PC-3 (cell line): ENCODE measurements around the gene SAMD14. TPM values are rescaled to one million over a fixed set of nuclear protein-coding genes. Genes with fewer than 3 reads are reported as not detected.

ENCODE experiments used
- ATAC-seq: fragments of 200-7000 bp; cut with Tn5 transposase; 2 replicates; pipeline ENCODE4 v1.9.1; 2020; ENCODE audit warnings: mild to moderate bottlenecking, moderate library complexity
- BruUV-seq: library from RNA; stranded (reverse); fragments of 400-500 nt; replicated peaks from 2 replicates; lab custom pipeline; 2021; lab: Mats Ljungman, UMichigan
- CTCF ChIA-PET: fragments of 300-600 bp; sonication (Branson Sonifier 250); formaldehyde crosslinking; loops from one replicate; lab custom pipeline; 2022; ENCODE audit warnings: antibody characterized with exemption; lab: Charles Lee
- POLR2A ChIA-PET: fragments of 300-600 bp; sonication (Branson Sonifier 250); formaldehyde crosslinking; loops from one replicate; lab custom pipeline; 2022; ENCODE audit warnings: antibody characterized with exemption; ENCODE audit not compliant: unreplicated experiment; lab: Charles Lee
- DNase-seq: peaks from one replicate; pipeline ENCODE4 v3.0.0-alpha.2; 2015
- H2AFZ ChIP-seq: fragments of 300-600 bp; sonication (generic); 2 replicates; pipeline ENCODE4 v1.6.0; 2016; ENCODE audit warnings: antibody characterized with exemption, low read length
- H3F3A ChIP-seq: fragments of 300-600 bp; sonication (generic); one replicate; pipeline ENCODE4 v1.6.0; 2017; ENCODE audit warnings: antibody characterized with exemption, low read length, control low read depth, mild to moderate bottlenecking; ENCODE audit not compliant: unreplicated experiment
- H3K27ac ChIP-seq: fragments of 300-600 bp; sonication (generic); 2 replicates; pipeline ENCODE4 v1.5.1; 2016; ENCODE audit warnings: mild to moderate bottlenecking, low read length
- H3K27me3 ChIP-seq: fragments of 300-600 bp; sonication (generic); 2 replicates; pipeline ENCODE4 v1.6.1; 2016; ENCODE audit warnings: low read length, mixed read lengths
- H3K36me3 ChIP-seq: fragments of 300-600 bp; sonication (generic); 2 replicates; pipeline ENCODE4 v1.6.1; 2016; ENCODE audit warnings: low read depth, mixed run types, low read length, mixed read lengths
- H3K4me1 ChIP-seq: fragments of 300-600 bp; sonication (generic); 2 replicates; pipeline ENCODE4 v1.5.1; 2016; ENCODE audit warnings: low read length; ENCODE audit not compliant: insufficient read depth
- H3K4me2 ChIP-seq: fragments of 300-600 bp; sonication (generic); 2 replicates; pipeline ENCODE4 v1.6.0; 2016; ENCODE audit warnings: low read length
- H3K4me3 ChIP-seq: fragments of 300-600 bp; sonication (generic); 2 replicates; pipeline ENCODE4 v1.5.1; 2016; ENCODE audit warnings: mild to moderate bottlenecking, low read length, mixed read lengths
- H3K79me2 ChIP-seq: fragments of 300-600 bp; sonication (generic); 2 replicates; pipeline ENCODE4 v1.6.1; 2017; ENCODE audit warnings: low read length, mixed read lengths
- H3K9ac ChIP-seq: fragments of 300-600 bp; sonication (generic); 2 replicates; pipeline ENCODE4 v1.6.0; 2016; ENCODE audit warnings: mild to moderate bottlenecking, low read length
- H3K9me2 ChIP-seq: fragments of 300-600 bp; sonication (generic); replicated peaks from 2 replicates; pipeline ENCODE4 v1.6.1; 2016; ENCODE audit warnings: mixed run types, low read length, mixed read lengths
- H3K9me3 ChIP-seq: fragments of 300-600 bp; sonication (generic); 2 replicates; pipeline ENCODE4 v1.6.1; 2016; ENCODE audit warnings: low read length, mixed read lengths
- H4K20me1 ChIP-seq: fragments of 300-600 bp; sonication (generic); 2 replicates; pipeline ENCODE4 v1.6.1; 2016; ENCODE audit warnings: low read length, mixed read lengths
- CTCF ChIP-seq: fragments of 300-600 bp; sonication (generic); conservative IDR thresholded peaks from 2 replicates; pipeline ENCODE4 v1.5.1; 2017; ENCODE audit warnings: antibody characterized with exemption, low read depth, mild to moderate bottlenecking, low read length
- EZH2 ChIP-seq: fragments of 300-600 bp; sonication (generic); IDR thresholded peaks from one replicate; pipeline ENCODE4 v1.6.1; 2017; ENCODE audit warnings: antibody characterized with exemption, mild to moderate bottlenecking, low read length; ENCODE audit not compliant: unreplicated experiment
- EZH2phosphoT487 ChIP-seq: fragments of 300-600 bp; sonication (generic); IDR thresholded peaks from 2 replicates; pipeline ENCODE4 v1.6.1; 2018; ENCODE audit warnings: mild to moderate bottlenecking, antibody characterized with exemption, low read length, borderline replicate concordance
- intact Hi-C: fragments of 100-400 bp; cut with micrococcal nuclease; formaldehyde crosslinking; loops from 2 replicates; pipeline ENCODE4 v1.9.0; 2023
- total RNA-seq: library from RNA; depleted of rRNA; stranded (reverse); fragments of >200 nt; gene quantifications from 2 replicates; pipeline ENCODE4 v1.2.3, GENCODE V29; 2014

Gene SAMD14
- total RNA-seq, 1 experiment from 2014 or later: 0.11 TPM

DNA sequence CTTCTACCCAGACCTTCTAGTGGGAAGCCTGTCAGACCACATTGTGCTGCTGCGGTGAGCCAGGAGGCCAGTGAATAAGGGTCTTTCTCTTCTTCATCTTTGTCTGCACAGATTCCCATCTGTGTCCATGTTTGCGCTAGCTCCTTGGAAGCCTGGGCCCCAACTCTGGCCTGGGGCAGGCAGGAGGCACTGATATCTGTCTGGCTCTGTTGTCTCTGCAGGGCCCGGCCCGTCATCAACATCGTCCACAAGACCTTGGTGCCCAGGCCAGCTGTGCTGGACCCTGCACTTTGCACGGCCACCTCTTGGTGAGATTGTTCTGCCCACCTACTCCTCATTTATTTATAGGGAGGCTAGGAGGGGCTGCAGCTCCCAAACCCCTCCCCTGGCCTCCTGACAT is 55.7 kb downstream of the SAMD14 start:
- ChIA-PET CTCF (no interaction called here), POLR2A (no interaction called here)
- Histone ChIP-seq H3K4me1 (no peaks in the 10 kb centered on the region), H3F3A (peaks cover 8% of the 10 kb centered on the region), H3K79me2 (peaks cover 28% of the 10 kb centered on the region), H3K27me3 (no peaks in the 10 kb centered on the region), H3K36me3 (peaks cover 96% of the 10 kb centered on the region), H2AFZ (no peak overlapping the region), H3K9me3 (no peaks in the 10 kb centered on the region), H3K27ac (no peak overlapping the region), H3K4me3 (no peak overlapping the region), H3K9me2 (no peaks in the 10 kb centered on the region), H3K4me2 (no peak overlapping the region), H3K9ac (no peak overlapping the region), H4K20me1 (0 out of 2 replicates have a peak, but pooled peaks cover 9% of the 10 kb centered on the region)
- ATAC-seq: no peak
- TF ChIP-seq EZH2phosphoT487 (no peak), CTCF (no peak), EZH2 (no peak)
- no TSS peak for BruUV-seq
- DNase-seq: no peak
- intact Hi-C loops: no loop called here

DNA sequence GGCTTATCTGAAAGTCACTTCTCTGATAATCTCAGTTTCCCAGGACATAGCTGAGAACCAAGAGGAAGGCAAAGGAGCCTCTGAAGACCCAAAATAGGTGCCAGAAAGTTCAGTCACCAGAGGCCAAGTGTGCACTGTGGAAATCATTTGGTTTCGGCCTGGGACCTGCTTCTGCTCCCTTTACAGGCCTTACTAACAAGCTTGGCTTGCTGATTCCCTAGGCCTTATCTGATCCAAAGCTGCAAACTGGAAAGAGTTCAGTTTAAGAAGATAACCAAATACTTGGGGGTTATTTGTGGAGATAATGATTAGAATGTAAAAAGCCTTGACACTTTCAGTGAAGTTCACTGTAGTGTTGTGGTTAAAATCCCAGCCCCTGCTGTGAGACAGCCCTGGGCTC is 57.0 kb downstream of the SAMD14 start:
- POLR2A ChIA-PET: interaction anchor here (0.6 kb wide), 1 partner anchor 30 kb away, joined by 3 read pairs; no protein-coding TSS in a partner anchor
- no peak overlapping the region for H3K9ac ChIP-seq
- no peak overlapping the region for H2AFZ ChIP-seq
- DNase-seq (no peak), ATAC-seq (no peak)
- TF ChIP-seq CTCF: no peak
- TF ChIP-seq EZH2phosphoT487: no peak
- TF ChIP-seq EZH2: no peak
- H3K4me3 ChIP-seq: no peak overlapping the region
- no peaks in the 10 kb centered on the region for H3K9me3 ChIP-seq
- intact Hi-C loops: no loop called here
- H3K79me2 ChIP-seq: peaks cover 37% of the 10 kb centered on the region
- H3F3A ChIP-seq: peaks cover 8% of the 10 kb centered on the region
- no peak overlapping the region for H3K27ac ChIP-seq
- H4K20me1 ChIP-seq: no peaks in the 10 kb centered on the region
- CTCF ChIA-PET: no interaction called here
- H3K4me2 ChIP-seq: no peak overlapping the region
- H3K4me1 ChIP-seq: no peaks in the 10 kb centered on the region
- TSS peak; percentile 2 for BruUV-seq
- H3K9me2 ChIP-seq: no peaks in the 10 kb centered on the region
- H3K36me3 ChIP-seq: peaks cover 92% of the 10 kb centered on the region
- H3K27me3 ChIP-seq: no peaks in the 10 kb centered on the region

- intact Hi-C loops: no loop called here
- Histone ChIP-seq H3K27me3 (no peaks in the 10 kb centered on the region), H3K9me3 (no peaks in the 10 kb centered on the region), H3K27ac (no peak overlapping the region), H3K79me2 (peaks cover 45% of the 10 kb centered on the region), H4K20me1 (no peaks in the 10 kb centered on the region), H3K4me1 (peaks cover 2% of the 10 kb centered on the region), H3K4me3 (no peak overlapping the region), H2AFZ (no peak overlapping the region), H3K9ac (no peak overlapping the region), H3F3A (peaks cover 8% of the 10 kb centered on the region), H3K9me2 (no peaks in the 10 kb centered on the region), H3K4me2 (no peak overlapping the region), H3K36me3 (peaks cover 92% of the 10 kb centered on the region)
- TF ChIP-seq EZH2phosphoT487: no peak
- TF ChIP-seq EZH2: no peak
- TF ChIP-seq CTCF: no peak
- peak; percentile 5; the same call in 1 of the 2 replicates for ATAC-seq
- no peak for DNase-seq
- no TSS peak for BruUV-seq
- POLR2A ChIA-PET: no interaction called here
- CTCF ChIA-PET: no interaction called here
These were observed 57.8 kb downstream of the SAMD14 start for GRCh38 chr17:50072130-50072529.
